NT2/D1 (cell line): ENCODE results near the gene SRPX.

Experiments used
- YY1 ChIP-seq: IDR thresholded peaks from 2 replicates; pipeline ENCODE4 v1.6.1; 2011; ENCODE audit not compliant: insufficient read length, insufficient read depth
- ZNF274 ChIP-seq: IDR thresholded peaks from 2 replicates; pipeline ENCODE4 v1.6.1; 2011; ENCODE audit warnings: mild to moderate bottlenecking, low read depth, low read length

DNA sequence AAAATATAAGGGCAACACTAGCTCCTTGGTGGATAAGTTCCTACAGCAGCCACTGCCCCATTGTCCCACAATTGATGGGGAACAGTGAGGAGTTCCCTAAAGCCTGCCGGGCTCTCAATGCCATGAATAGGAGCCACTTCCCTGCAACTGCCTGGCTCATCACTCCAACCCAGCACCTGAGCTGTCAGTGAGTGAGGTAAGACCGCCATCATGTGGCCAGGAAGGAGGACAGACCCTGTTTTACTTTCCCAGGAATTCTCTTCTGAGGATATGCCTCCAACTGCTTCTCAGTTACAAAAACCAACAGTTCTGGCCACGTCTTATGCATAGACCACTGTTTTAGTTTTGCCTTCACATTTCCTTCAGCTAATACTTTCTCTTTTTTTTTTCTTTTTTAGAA, 45.5 kb downstream of the SRPX start:
- no peak for TF ChIP-seq ZNF274
- TF ChIP-seq YY1, result no peak
